GM03348 (cell line): ENCODE results near the gene LLGL2.

ENCODE experiments used
- DNase-seq: peaks from one replicate; pipeline ENCODE4 v3.0.0; 2012; ENCODE audit warnings: low spot score

Gene LLGL2

GRCh38 chr17:75523647-75524046 is 1.9 kb upstream of the LLGL2 start:
- DNase-seq, result no peak

DNA sequence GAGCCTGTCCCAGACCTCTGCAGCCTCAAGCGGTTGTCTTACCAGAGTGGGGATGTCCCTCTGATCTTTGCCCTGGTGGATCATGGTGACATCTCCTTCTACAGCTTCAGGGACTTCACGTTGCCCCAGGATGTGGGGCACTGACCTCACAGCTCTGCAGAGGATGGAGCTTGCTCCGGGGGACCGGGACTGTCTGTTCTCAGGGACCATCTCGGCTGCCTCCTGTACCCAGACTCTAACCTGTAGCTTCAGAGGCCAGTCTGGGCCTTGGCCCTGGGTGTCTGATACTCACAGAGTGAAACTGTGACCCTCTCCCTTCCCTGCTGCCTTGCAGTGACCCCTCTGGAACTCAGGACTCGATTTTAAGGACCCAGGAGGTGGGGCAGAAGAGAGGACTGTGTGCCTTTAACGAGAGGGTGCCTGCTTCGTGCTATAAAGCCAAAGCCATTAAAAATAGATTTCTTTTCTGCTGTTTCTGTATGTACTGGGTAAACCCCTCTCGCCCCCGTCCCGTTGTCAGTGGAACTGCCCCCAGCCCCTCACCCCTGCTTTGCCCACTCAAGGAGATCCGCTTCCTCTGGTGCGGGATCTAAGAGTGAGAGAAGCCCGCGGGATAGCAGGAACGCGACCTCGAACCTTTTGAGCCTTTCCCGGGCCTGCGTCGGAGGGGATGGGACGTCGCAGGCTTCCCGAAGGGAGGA is 1.1 kb upstream of the LLGL2 start:
- no peak for DNase-seq

DNA sequence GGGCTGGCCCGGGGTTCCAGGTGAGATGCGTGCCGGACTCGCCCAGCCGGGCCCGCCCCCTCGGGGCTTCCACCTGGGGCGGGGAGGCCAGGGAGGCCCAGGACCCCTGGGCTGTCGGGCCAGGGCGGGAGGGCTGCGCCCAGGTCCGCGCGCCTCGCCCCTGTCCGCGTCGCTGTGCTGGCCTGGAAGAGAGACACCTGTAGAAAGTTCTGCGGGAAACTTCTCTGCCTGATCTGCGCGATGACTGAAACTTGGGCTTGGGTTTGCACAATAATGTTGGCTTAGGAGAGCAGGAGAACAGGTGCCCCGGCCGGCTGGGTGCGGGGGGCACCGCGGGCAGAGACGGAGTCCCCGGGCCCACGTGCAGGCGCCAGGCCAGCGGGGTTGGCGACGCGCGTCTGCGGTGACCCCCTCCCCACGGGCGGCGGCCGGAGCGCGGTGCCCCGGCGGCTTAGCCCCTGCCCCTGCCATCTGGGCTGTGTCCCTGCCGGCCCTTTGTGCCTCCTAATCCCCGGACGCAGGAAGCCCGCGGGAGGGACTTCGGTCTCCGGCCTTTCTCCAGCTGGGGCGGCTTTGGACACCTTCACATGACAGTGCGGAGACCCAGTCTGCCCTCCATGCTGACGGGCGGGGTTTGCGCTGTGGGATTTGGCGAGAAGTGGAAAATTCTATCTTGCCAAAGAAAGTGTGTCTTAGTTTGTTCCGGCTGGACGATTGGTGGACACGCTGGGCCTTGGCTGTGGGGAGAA is 483 bp downstream of the LLGL2 start:
- DNase-seq, result no peak

GRCh38 chr17:75526555-75527270 is 1.2 kb downstream of the LLGL2 start:
- no peak for DNase-seq

- DNase-seq, result no peak
Measured at GRCh38 chr17:75530837-75531720, 5.6 kb downstream of the LLGL2 start.

- no peak for DNase-seq
Measured at GRCh38 chr17:75531721-75532072, 6.2 kb downstream of the LLGL2 start.

GRCh38 chr17:75535119-75535537 is 9.6 kb downstream of the LLGL2 start:
- DNase-seq, result no peak

- no peak for DNase-seq
Measured at GRCh38 chr17:75535871-75536270, 10.4 kb downstream of the LLGL2 start.

- no peak for DNase-seq
Measured at GRCh38 chr17:75536366-75536765, 10.9 kb downstream of the LLGL2 start.

DNA sequence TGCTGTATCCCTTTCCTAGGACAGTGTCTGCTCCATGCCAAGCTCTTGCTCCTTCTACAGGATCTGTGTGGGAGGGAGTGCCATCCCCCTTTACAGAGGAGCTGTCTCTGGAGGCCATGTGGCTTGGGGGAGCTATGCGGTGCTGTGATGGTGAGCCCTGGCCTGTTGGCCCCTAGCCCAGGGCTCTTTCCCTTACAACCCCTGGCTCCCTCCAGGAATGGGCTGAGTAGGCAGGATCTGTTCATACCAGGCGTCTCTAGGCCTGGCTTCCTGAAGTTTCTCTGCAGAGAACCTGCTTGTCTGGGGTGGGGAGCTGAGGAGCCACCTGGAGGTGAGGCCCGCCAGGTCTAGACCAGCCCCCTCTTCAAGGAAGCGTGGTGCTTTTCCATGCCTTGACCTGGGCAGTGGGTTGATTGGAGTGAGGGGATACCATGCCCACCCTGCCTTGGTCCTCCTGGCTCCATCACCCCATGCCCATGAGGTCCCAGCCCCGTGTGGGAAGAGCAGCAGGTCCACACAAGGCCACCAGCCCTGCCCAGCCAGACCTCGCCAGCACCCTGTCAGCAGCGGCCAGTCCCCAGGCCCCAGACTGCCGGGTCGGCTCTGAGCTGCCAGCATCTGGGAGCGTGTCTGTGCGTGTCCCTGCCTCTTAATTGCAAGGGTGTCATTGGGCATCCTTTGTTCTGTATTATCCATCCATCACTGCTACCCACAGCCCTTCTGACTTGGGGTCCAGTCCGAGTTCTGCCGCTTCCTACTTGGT is 14.7 kb downstream of the LLGL2 start:
- no peak for DNase-seq

- no peak for DNase-seq
Measured at GRCh38 chr17:75540923-75541503, 15.5 kb downstream of the LLGL2 start.

- DNase-seq, result no peak
Measured at GRCh38 chr17:75542229-75542628, 16.7 kb downstream of the LLGL2 start.

DNA sequence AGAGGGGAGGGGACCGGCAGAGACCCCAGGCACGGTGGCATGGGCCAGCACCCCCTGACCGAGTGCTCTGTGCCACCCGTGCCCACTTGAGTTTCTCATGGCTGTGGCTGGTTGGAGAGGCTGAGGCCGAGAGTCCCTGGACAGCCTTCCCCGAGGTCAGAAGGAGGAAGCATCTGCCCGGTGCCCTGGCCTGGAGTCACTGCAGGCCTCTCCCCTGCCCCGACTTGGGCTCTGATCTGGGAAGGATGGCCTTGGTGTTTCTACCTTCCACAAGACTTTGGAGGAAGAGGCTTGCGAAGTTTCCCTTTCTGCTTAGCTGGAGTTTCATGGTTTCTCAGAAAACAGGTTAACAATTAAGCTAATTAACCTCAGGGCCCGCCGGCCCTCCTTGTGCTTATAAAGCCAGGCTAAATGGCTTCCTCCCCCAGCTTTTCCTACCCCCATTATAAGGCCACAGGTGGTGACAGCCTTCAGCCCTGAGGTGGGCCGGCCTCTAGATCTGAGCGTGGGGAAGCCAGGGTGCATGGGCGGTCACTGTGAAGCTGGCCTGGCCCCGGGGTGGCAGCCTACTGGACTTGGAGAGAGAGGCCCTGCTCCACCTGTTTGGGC is 17.3 kb downstream of the LLGL2 start:
- no peak for DNase-seq

- no peak for DNase-seq
Measured at GRCh38 chr17:75544250-75544649, 18.8 kb downstream of the LLGL2 start.

GRCh38 chr17:75546181-75546580 is 20.7 kb downstream of the LLGL2 start:
- no peak for DNase-seq

GRCh38 chr17:75547091-75547490 is 21.6 kb downstream of the LLGL2 start:
- no peak for DNase-seq

- no peak for DNase-seq
Measured at GRCh38 chr17:75548813-75549212, 23.3 kb downstream of the LLGL2 start.

DNA sequence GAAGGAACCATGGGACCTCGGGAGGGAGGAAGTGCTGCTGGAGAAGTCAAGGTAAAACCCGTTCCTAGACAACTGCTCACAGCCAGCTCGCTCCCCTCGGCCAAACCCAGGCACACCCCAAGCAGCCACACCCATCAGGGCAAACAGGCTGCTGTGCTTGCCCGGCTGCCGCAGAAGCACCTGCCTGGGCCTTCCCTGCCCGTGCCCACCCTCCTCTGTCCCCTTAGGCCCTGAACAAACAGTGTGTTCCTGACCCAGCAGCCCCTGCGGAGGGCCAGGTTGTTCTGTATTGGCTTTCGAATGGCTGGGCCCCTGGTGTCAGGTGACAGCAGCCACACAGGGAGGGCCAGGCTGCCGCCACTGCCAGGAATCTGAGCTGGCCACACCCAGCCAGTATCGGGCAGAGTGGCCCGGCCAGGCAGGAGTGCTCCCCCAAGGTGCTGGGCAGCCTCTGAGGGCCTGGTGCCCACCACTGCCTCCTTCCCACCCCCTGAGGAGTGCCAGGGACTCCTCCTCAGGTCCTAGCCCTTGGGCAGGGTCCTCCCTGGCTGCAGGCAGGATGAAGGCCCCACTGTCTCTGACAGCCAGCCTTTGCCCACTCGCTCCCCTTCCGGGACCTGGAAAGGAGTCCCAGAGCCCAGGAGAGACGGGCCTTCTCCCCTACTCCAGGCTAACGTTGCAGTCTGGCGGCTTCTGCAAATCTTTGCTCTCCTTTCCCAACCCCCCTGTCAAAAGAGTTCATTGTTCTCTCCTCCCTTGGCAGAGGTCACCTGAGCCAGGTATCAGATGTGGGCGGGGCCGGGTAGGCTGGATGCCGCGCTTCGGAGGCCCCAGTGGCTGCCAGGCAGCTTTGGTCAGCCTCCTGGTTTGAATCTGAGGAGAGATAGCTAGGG is 24.0 kb downstream of the LLGL2 start:
- no peak for DNase-seq

GRCh38 chr17:75550139-75550465 is 24.6 kb downstream of the LLGL2 start:
- DNase-seq, result no peak

GRCh38 chr17:75551266-75551665 is 25.8 kb downstream of the LLGL2 start:
- no peak for DNase-seq
